Astrocyte of the spinal cord (primary cell): Measurements from ENCODE around the gene FAAP100.

Source experiments
- DNase-seq: peaks from one replicate; pipeline ENCODE4 v3.0.0; 2011; ENCODE audit warnings: low read depth, low spot score
- H3K4me3 ChIP-seq: 2 replicates; pipeline ENCODE4 v1.5.1; 2011; ENCODE audit warnings: low read depth, mild to moderate bottlenecking, low read length, moderate library complexity
- in situ Hi-C: cut with HindIII; loops from 2 replicates; pipeline ENCODE4 v1.10.0; 2017; ENCODE audit warnings: low sequenced_read_pairs
- TF ChIP-seq, protein P1 (sequence below): IDR thresholded peaks from 2 replicates; pipeline ENCODE4 v1.5.1; 2012; ENCODE audit warnings: low read depth, mild to moderate bottlenecking, low read length, inconsistent platforms

FAAP100 gene

DNA sequence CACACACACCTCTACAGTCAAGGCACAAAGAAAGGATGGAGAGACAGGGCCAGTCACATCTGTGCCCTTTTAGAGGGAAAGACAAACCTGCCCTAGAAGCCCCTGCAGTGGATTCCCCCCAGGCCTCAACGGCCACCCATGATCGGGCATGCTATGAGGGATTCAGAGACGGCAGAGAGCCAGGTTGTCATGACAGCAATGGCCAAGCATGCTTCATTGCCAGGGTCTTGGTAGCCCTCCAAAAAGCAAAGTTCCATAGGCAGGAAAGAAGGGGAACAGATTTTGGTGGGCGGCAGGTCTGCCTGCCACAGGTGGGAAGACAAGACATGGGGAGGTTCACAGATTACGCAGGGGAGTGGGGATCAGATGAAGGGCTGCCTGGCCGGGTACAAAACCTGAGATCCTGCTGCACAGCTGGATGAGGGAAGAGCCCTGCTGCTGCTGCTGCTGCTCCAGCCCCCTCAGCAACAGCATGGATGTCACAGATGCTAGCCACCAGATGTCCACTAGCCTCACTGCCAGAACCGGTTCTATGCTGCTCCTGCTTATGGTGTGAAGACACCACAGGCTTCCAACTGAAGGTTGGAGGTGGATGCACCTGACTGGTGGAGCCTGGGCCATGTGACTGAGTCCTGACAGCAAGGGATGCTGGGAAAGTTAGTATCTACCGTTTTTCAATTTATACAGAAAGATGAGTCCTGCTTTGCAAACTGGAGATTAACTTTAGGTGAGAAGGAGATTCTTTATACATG lies 57.4 kb downstream of the FAAP100 start:
- in situ Hi-C loops, result no loop called here
- H3K4me3 ChIP-seq, result no peak overlapping the region
- TF ChIP-seq, protein P1, sequence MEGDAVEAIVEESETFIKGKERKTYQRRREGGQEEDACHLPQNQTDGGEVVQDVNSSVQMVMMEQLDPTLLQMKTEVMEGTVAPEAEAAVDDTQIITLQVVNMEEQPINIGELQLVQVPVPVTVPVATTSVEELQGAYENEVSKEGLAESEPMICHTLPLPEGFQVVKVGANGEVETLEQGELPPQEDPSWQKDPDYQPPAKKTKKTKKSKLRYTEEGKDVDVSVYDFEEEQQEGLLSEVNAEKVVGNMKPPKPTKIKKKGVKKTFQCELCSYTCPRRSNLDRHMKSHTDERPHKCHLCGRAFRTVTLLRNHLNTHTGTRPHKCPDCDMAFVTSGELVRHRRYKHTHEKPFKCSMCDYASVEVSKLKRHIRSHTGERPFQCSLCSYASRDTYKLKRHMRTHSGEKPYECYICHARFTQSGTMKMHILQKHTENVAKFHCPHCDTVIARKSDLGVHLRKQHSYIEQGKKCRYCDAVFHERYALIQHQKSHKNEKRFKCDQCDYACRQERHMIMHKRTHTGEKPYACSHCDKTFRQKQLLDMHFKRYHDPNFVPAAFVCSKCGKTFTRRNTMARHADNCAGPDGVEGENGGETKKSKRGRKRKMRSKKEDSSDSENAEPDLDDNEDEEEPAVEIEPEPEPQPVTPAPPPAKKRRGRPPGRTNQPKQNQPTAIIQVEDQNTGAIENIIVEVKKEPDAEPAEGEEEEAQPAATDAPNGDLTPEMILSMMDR, result no peak
- DNase-seq, result no peak

DNA sequence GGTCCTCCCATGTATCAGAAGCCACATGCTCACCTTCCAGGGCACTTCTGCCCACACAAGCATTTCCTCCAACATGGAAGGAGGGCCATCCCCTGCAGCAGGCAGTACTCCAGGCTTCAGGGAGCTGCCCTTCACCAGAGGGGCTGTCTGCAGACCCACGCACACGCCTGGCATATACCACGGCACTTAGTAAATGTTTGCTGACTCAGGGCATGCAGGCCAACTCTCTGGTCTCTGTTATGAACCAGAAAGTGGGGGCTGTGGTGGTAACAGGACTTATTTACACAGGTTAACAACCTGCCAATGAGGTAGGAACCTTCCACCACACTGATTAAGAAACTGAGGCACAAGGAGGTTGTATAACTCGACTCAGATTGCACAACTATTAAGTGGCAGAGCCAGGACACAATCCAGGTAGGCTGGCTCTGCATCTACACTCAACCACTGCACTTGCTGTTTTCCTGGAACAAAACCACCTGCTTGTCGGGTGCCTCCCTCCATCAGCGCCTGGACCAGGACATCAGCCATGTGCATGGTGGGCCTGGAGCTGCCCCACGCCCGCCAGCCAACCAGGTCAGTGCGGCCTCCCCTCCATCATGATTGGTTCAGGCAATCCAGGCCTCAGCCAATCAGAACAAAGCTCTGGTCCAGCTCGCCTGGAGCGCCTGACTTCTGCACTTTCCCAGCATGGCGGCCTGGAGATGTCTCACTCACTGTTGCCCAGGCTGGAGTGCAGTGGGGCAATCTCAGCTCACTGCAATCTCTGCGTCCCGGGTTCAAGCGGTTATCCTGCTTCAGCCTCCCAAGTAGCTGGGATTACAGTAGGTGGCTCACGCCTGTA lies 58.7 kb downstream of the FAAP100 start:
- in situ Hi-C loops, result no loop called here
- TF ChIP-seq, protein P1, result no peak
- no peak for DNase-seq
- no peak overlapping the region for H3K4me3 ChIP-seq

DNA sequence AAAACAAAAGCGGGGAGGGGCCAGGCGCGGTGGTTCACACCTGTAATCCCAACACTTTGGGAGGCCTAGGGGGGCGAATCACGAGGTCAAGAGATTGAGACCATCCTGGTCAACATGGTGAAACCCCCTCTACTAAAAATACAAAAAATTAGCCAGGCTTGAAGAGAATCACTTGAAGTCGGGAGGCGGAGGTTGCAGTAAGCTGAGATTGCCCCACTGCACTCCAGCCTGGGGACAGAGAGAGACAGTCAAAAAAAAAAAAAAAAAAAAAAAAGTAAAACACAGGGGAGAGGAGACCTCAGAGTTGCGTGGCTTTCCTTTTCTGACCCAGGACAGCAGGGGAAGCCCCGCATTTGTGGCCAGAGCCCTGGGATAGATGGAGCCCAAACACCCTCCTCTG lies 59.4 kb downstream of the FAAP100 start:
- no peak overlapping the region for H3K4me3 ChIP-seq
- no peak for DNase-seq
- TF ChIP-seq, protein P1, result no peak
- in situ Hi-C loops, result no loop called here

DNA sequence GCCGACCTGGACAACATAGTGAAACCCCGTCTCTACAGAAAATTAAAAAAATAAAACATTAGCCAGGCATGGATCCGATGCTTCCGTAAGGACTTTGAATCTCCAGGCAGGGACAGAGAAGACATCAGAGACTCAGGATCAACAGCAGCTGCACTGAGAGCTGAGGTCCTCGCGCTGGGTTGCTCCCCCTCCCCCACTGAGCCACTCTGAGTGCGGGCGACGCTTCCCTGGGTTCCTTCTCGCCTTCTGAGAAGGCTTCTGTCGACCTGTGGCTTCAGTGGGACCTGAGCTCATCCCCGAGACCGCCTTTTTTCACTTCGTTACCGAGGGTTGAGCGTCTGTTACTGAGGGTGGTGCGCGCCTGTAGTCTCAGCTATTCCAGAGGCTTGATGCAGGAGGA lies 60.0 kb downstream of the FAAP100 start:
- in situ Hi-C loops, result no loop called here
- H3K4me3 ChIP-seq, result no peak overlapping the region
- TF ChIP-seq, protein P1, result no peak
- no peak for DNase-seq

DNA sequence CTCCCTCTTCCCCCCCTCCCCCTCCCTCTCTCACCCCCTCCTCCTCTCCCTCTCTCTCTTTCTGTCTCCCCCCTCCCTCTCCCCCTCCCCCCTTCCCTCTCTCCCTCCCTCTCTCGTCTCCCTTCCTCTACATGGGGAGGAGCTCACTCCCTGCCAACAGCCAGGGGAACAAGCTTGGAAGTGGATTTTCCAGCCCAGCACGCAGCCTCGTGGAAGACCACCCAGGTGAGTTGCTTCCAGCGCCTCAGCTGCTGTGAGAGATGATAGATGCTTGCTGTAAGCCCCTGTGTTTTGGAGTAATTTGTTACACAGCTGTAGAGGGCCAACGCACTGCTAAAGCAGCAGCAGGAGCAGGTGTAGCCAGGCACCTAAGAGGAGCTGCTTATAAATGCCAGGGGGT lies 60.4 kb downstream of the FAAP100 start:
- DNase-seq, result no peak
- TF ChIP-seq, protein P1, result no peak
- no peak overlapping the region for H3K4me3 ChIP-seq
- in situ Hi-C loops, result no loop called here

DNA sequence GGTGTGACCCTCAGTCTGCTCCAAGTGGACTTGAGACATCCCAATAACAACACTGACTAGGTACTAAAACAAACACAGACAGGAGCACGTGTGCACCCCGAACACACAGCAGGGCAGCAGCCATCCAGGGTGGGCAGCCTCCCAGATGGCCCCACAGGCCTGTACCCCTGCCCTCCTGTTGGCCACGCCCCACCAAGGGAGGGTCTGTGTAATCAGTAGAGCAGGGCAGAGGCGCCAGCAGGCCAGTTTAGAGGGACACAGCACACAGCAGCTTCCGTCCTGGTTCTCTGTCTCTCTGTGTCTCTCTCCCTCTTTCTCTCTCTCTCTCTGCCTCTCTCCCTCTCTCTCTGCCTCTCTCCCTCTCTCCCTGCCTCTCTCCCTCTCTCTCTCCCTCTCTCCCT lies 61.0 kb downstream of the FAAP100 start:
- TF ChIP-seq, protein P1, result no peak
- H3K4me3 ChIP-seq, result no peak overlapping the region
- in situ Hi-C loops, result no loop called here
- DNase-seq, result no peak
